ENCODE results near the gene R3HCC1L.

R3HCC1L gene

GRCh38 chr10:98260350-98260749 lies 125.9 kb downstream of the R3HCC1L start:
- peak; percentile 23 for DNase-seq (ENCODE audit: low read depth, low spot score)

GRCh38 chr10:98260752-98261151 lies 126.3 kb downstream of the R3HCC1L start:
- no peak for DNase-seq (ENCODE audit: low read depth, low spot score)

- DNase-seq (ENCODE audit: low read depth, low spot score) = no peak
These were observed 127.2 kb downstream of the R3HCC1L start for GRCh38 chr10:98261436-98262277.

GRCh38 chr10:98262571-98262970 lies 128.1 kb downstream of the R3HCC1L start:
- DNase-seq (ENCODE audit: low read depth, low spot score) = peak; percentile 37

GRCh38 chr10:98263088-98263487 lies 128.6 kb downstream of the R3HCC1L start:
- DNase-seq (ENCODE audit: low read depth, low spot score) = no peak

GRCh38 chr10:98264378-98265065 lies 130.1 kb downstream of the R3HCC1L start:
- DNase-seq (ENCODE audit: low read depth, low spot score) = no peak

- peak; percentile 29 for DNase-seq (ENCODE audit: low read depth, low spot score)
These were observed 131.2 kb downstream of the R3HCC1L start for GRCh38 chr10:98265403-98266378.

GRCh38 chr10:98266647-98267046 lies 132.2 kb downstream of the R3HCC1L start:
- no peak for DNase-seq (ENCODE audit: low read depth, low spot score)

GRCh38 chr10:98267069-98267893 lies 132.8 kb downstream of the R3HCC1L start:
- peak; percentile 27 for DNase-seq (ENCODE audit: low read depth, low spot score)

GRCh38 chr10:98267894-98268693 lies 133.6 kb downstream of the R3HCC1L start, which contains the start of gene LOXL4:
Gene LOXL4, minus strand, starts transcription at chr10:98268194. Its CDS starts 5,175 bp downstream, at chr10:98263019.
- peak; percentile 79 for DNase-seq (ENCODE audit: low read depth, low spot score)

- DNase-seq (ENCODE audit: low read depth, low spot score) = no peak
These were observed 134.4 kb downstream of the R3HCC1L start for GRCh38 chr10:98268694-98269431.

- peak; percentile 98 for DNase-seq (ENCODE audit: low read depth, low spot score)
These were observed 135.0 kb downstream of the R3HCC1L start for GRCh38 chr10:98269435-98269912.

GRCh38 chr10:98270073-98270740 lies 135.8 kb downstream of the R3HCC1L start:
- no peak for DNase-seq (ENCODE audit: low read depth, low spot score)

GRCh38 chr10:98270786-98271185 lies 136.3 kb downstream of the R3HCC1L start:
- DNase-seq (ENCODE audit: low read depth, low spot score) = no peak

GRCh38 chr10:98272245-98272644 lies 137.8 kb downstream of the R3HCC1L start:
- no peak for DNase-seq (ENCODE audit: low read depth, low spot score)

GRCh38 chr10:98272656-98273055 lies 138.2 kb downstream of the R3HCC1L start:
- DNase-seq (ENCODE audit: low read depth, low spot score) = no peak

- DNase-seq (ENCODE audit: low read depth, low spot score) = no peak
These were observed 138.8 kb downstream of the R3HCC1L start for GRCh38 chr10:98273057-98273850.

- no peak for DNase-seq (ENCODE audit: low read depth, low spot score)
These were observed 140.1 kb downstream of the R3HCC1L start for GRCh38 chr10:98274562-98274961.
